Thyroid gland (tissue), 4 donors: ENCODE results near the gene ITPKB.

Experiments
- CTCF ChIP-seq, 6 experiments: fragments of 200-600 bp in 3 of 6; fragments of 450-650 bp in 3 of 6; sonication (generic) in 3 of 6; IDR thresholded peaks; one replicate each; pipeline ENCODE4 v1.5.1; 2016 to 2019; ENCODE audit warnings: antibody characterized with exemption in 6 of 6, mild to moderate bottlenecking in 2 of 6, inconsistent platforms in 1 of 6, moderate library complexity in 1 of 6
- POLR2A ChIP-seq, 2 donors: fragments of 450-650 bp; IDR thresholded peaks; one replicate each; pipeline ENCODE4 v1.6.1; 2017; ENCODE audit warnings: antibody characterized with exemption in 2 of 2, mild to moderate bottlenecking in 2 of 2, moderate library complexity in 1 of 2

- no peak for TF ChIP-seq POLR2A (IDR thresholded peaks at IDR 0.05)
- no peak for TF ChIP-seq CTCF (IDR thresholded peaks at IDR 0.05)
These were observed 140.6 kb downstream of the ITPKB start for GRCh38 chr1:226598455-226598849.
